Measurements from ENCODE around the gene OR6B1.

DNA sequence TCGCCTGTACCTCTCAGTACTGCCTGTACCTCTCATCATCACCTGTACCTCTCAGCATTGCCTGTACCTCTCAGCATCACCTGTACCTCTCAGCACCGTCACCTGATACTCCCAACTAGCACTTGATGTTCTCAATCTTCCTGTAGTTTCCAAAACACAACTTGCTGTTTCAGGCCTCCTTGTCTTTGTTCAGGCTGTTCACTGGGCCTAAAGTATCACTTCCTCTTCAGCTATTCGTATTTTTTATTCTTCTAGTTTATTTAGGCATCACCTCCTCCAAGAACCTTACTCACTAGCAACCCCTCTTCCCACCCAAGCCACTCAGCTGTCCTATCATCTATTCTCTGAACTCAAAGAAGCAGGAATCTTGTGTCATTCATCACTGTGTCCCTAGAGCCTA, 24.1 kb downstream of the OR6B1 start:
- TF ChIP-seq, protein P1, sequence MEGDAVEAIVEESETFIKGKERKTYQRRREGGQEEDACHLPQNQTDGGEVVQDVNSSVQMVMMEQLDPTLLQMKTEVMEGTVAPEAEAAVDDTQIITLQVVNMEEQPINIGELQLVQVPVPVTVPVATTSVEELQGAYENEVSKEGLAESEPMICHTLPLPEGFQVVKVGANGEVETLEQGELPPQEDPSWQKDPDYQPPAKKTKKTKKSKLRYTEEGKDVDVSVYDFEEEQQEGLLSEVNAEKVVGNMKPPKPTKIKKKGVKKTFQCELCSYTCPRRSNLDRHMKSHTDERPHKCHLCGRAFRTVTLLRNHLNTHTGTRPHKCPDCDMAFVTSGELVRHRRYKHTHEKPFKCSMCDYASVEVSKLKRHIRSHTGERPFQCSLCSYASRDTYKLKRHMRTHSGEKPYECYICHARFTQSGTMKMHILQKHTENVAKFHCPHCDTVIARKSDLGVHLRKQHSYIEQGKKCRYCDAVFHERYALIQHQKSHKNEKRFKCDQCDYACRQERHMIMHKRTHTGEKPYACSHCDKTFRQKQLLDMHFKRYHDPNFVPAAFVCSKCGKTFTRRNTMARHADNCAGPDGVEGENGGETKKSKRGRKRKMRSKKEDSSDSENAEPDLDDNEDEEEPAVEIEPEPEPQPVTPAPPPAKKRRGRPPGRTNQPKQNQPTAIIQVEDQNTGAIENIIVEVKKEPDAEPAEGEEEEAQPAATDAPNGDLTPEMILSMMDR (IDR thresholded peaks at IDR 0.05; ENCODE audit: borderline replicate concordance, extremely low read depth, low read length, poor library complexity, severe bottlenecking): no peak
- TF ChIP-seq EZH2 (IDR thresholded peaks at IDR 0.05; ENCODE audit: borderline replicate concordance, low read depth, low read length, severe bottlenecking): no peak
